ENCODE measurements around the gene CDH6. TPM values are rescaled to one million over a fixed set of nuclear protein-coding genes. Genes with fewer than 3 reads are reported as not detected.

Gene CDH6
- total RNA-seq, 1 donor from 2014 or later = 90.1 TPM

DNA sequence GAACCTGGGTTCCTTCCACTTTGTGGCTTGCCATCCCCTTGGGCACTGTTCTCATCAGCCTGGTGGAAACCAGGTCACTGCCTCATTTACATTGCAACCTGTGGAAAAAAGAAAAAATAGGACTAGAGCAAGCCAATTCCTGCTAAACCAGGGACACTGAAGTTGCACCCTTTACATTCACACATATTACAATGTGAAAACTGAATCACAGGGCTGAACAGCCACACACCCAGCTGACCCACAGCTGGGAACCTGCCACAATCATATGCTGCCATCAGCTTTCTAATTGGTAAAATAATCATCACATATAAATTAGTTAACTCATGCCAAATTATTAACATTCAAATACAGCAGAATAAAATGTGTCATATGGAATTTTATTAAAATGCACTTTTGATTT is 94.5 kb downstream of the CDH6 start:
- Mint-ChIP-seq H3K36me3 (ENCODE audit: low read depth, unreplicated experiment) (peaks cover 11% of the 10 kb centered on the region), H3K9me3 (ENCODE audit: unreplicated experiment) (no peaks in the 10 kb centered on the region), H3K27me3 (ENCODE audit: low read depth, unreplicated experiment) (no peaks in the 10 kb centered on the region), H3K4me1 (ENCODE audit: low read depth, unreplicated experiment) (peaks cover 2% of the 10 kb centered on the region), H3K4me3 (ENCODE audit: unreplicated experiment) (no peak overlapping the region), H3K27ac (ENCODE audit: unreplicated experiment) (no peak overlapping the region)
- Histone ChIP-seq H3K4me1 (ENCODE audit: insufficient read depth, low read length) (peaks cover 3% of the 10 kb centered on the region), H3K4me3 (ENCODE audit: insufficient read depth, low read depth, low read length) (no peak overlapping the region), H3K79me2 (ENCODE audit: insufficient read depth, low read length) (peaks cover 27% of the 10 kb centered on the region), H3K27ac (ENCODE audit: low read depth, low read length) (no peak overlapping the region), H3K27me3 (ENCODE audit: insufficient read depth, low read length) (no peaks in the 10 kb centered on the region), H3K4me2 (ENCODE audit: low read length) (no peak overlapping the region), H4K20me1 (ENCODE audit: insufficient read depth, low read length) (peaks cover 26% of the 10 kb centered on the region), H3K9me3 (ENCODE audit: insufficient read depth, low read depth, low read length) (no peaks in the 10 kb centered on the region), H3K9ac (ENCODE audit: low read length) (no peak overlapping the region), H2AFZ (ENCODE audit: low read depth, low read length) (no peak overlapping the region), H3K36me3 (ENCODE audit: insufficient read depth, low read length) (peaks cover 2% of the 10 kb centered on the region)
- no peak for TF ChIP-seq EZH2 (IDR thresholded peaks at IDR 0.05; ENCODE audit: insufficient read depth, low read length)
- TF ChIP-seq, protein P1, sequence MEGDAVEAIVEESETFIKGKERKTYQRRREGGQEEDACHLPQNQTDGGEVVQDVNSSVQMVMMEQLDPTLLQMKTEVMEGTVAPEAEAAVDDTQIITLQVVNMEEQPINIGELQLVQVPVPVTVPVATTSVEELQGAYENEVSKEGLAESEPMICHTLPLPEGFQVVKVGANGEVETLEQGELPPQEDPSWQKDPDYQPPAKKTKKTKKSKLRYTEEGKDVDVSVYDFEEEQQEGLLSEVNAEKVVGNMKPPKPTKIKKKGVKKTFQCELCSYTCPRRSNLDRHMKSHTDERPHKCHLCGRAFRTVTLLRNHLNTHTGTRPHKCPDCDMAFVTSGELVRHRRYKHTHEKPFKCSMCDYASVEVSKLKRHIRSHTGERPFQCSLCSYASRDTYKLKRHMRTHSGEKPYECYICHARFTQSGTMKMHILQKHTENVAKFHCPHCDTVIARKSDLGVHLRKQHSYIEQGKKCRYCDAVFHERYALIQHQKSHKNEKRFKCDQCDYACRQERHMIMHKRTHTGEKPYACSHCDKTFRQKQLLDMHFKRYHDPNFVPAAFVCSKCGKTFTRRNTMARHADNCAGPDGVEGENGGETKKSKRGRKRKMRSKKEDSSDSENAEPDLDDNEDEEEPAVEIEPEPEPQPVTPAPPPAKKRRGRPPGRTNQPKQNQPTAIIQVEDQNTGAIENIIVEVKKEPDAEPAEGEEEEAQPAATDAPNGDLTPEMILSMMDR (IDR thresholded peaks at IDR 0.05; ENCODE audit: insufficient read depth, low read depth, low read length) = no peak
- no peak for FAIRE-seq
- no peak for DNase-seq (ENCODE audit: low read depth)

DNA sequence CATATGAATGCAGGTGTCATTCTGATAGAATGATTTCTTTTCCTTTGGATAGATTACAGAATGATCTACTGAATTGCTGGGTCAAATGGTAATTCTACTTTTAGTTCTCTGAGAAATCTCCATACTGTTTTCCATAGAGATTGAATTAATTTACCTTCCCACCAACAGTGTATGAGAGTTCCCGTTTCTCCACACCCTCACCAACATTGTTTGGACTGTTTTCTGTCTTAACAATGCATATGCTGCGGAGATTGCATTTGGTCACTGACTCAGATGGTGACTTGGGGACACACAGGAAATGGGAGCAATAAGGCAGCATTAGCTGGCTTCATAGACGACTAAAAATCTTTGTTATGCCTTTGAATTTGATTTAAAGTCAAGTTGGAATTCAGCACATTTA is 95.9 kb downstream of the CDH6 start:
- peaks cover 22% of the 10 kb centered on the region for H4K20me1 ChIP-seq (ENCODE audit: insufficient read depth, low read length)
- H3K27ac Mint-ChIP-seq (ENCODE audit: unreplicated experiment) = no peak overlapping the region

DNA sequence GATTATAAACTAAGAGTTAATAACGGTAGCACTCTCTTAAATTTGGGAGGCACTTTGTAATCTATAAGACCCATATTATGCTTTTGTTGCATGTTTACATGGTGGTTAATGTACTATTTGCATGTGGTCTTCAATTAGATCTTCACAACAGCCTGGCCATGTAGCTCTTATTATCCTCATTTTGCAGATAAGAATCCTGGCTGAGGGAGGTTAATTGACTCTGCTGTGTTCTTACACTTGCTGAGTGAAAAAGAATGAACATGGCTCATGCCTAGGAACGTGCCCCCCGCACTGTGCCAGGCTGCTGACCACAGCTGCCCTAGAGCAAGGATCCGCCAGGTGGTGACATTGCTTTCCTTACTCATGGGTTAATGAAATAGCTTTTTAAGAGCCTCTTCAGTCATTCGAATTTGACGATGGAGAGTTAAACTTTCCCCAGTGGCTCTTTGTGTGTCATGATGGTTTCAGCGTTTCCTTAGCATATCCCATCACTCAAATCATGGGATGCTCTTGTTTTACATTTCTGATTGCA is 97.9 kb downstream of the CDH6 start:
- Histone ChIP-seq H2AFZ (ENCODE audit: low read depth, low read length) (no peak overlapping the region), H3K9me3 (ENCODE audit: insufficient read depth, low read depth, low read length) (no peaks in the 10 kb centered on the region), H3K4me1 (ENCODE audit: insufficient read depth, low read length) (peaks cover 3% of the 10 kb centered on the region), H3K4me2 (ENCODE audit: low read length) (no peak overlapping the region), H3K79me2 (ENCODE audit: insufficient read depth, low read length) (peaks cover 20% of the 10 kb centered on the region), H4K20me1 (ENCODE audit: insufficient read depth, low read length) (peaks cover 17% of the 10 kb centered on the region), H3K36me3 (ENCODE audit: insufficient read depth, low read length) (peaks cover 9% of the 10 kb centered on the region), H3K27ac (ENCODE audit: low read depth, low read length) (no peak overlapping the region), H3K9ac (ENCODE audit: low read length) (no peak overlapping the region), H3K27me3 (ENCODE audit: insufficient read depth, low read length) (no peaks in the 10 kb centered on the region), H3K4me3 (ENCODE audit: insufficient read depth, low read depth, low read length) (no peak overlapping the region)
- Mint-ChIP-seq H3K27ac (ENCODE audit: unreplicated experiment) (no peak overlapping the region), H3K36me3 (ENCODE audit: low read depth, unreplicated experiment) (peaks cover 8% of the 10 kb centered on the region), H3K4me3 (ENCODE audit: unreplicated experiment) (no peak overlapping the region), H3K27me3 (ENCODE audit: low read depth, unreplicated experiment) (no peaks in the 10 kb centered on the region), H3K9me3 (ENCODE audit: unreplicated experiment) (no peaks in the 10 kb centered on the region), H3K4me1 (ENCODE audit: low read depth, unreplicated experiment) (peaks cover 2% of the 10 kb centered on the region)
- TF ChIP-seq, protein P1 (IDR thresholded peaks at IDR 0.05; ENCODE audit: insufficient read depth, low read depth, low read length) = no peak
- no peak for TF ChIP-seq EZH2 (IDR thresholded peaks at IDR 0.05; ENCODE audit: insufficient read depth, low read length)
- no peak for FAIRE-seq
- no peak for DNase-seq (ENCODE audit: low read depth)

More for the DNA sequence above, 95.9 kb downstream of the CDH6 start:
- peaks cover 2% of the 10 kb centered on the region for H3K4me1 Mint-ChIP-seq (ENCODE audit: low read depth, unreplicated experiment)
- Histone ChIP-seq H3K4me3 (ENCODE audit: insufficient read depth, low read depth, low read length) (no peak overlapping the region), H3K36me3 (ENCODE audit: insufficient read depth, low read length) (peaks cover 2% of the 10 kb centered on the region), H3K9me3 (ENCODE audit: insufficient read depth, low read depth, low read length) (no peaks in the 10 kb centered on the region), H3K27ac (ENCODE audit: low read depth, low read length) (no peak overlapping the region), H3K27me3 (ENCODE audit: insufficient read depth, low read length) (no peaks in the 10 kb centered on the region), H2AFZ (ENCODE audit: low read depth, low read length) (no peak overlapping the region), H3K79me2 (ENCODE audit: insufficient read depth, low read length) (peaks cover 22% of the 10 kb centered on the region), H3K9ac (ENCODE audit: low read length) (no peak overlapping the region), H3K4me2 (ENCODE audit: low read length) (no peak overlapping the region), H3K4me1 (ENCODE audit: insufficient read depth, low read length) (peaks cover 3% of the 10 kb centered on the region)
- H3K9me3 Mint-ChIP-seq (ENCODE audit: unreplicated experiment) = no peaks in the 10 kb centered on the region
- DNase-seq (ENCODE audit: low read depth) (no peak), FAIRE-seq (no peak)
- no peaks in the 10 kb centered on the region for H3K27me3 Mint-ChIP-seq (ENCODE audit: low read depth, unreplicated experiment)
- TF ChIP-seq EZH2 (IDR thresholded peaks at IDR 0.05; ENCODE audit: insufficient read depth, low read length) = no peak
- TF ChIP-seq, protein P1 (IDR thresholded peaks at IDR 0.05; ENCODE audit: insufficient read depth, low read depth, low read length) = no peak
- no peak overlapping the region for H3K4me3 Mint-ChIP-seq (ENCODE audit: unreplicated experiment)
- peaks cover 11% of the 10 kb centered on the region for H3K36me3 Mint-ChIP-seq (ENCODE audit: low read depth, unreplicated experiment)
